BJ (cell line): Measurements from ENCODE around the gene LRRIQ1. TPM values are rescaled to one million over a fixed set of nuclear protein-coding genes. Genes with fewer than 3 reads are reported as not detected.

ENCODE experiments used
- CTCF ChIA-PET: fragments of 350-600 bp; formaldehyde crosslinking; extraction: SDS; loops from one replicate; lab custom pipeline; 2021; ENCODE audit warnings: antibody characterized with exemption, inconsistent platforms; lab: Yijun Ruan, JAX
- POLR2A ChIA-PET: fragments of 300-600 bp; sonication (Branson Sonifier 250); formaldehyde crosslinking; extraction: SDS; loops from one replicate; lab custom pipeline; 2021; ENCODE audit warnings: antibody characterized with exemption; lab: Charles Lee
- DNase-seq: peaks from one replicate; pipeline ENCODE4 v3.0.0-alpha.2; 2011; ENCODE audit warnings: low read depth
- H3K27me3 ChIP-seq: 2 replicates; pipeline ENCODE4 v1.6.0; 2011; ENCODE audit warnings: low read length; ENCODE audit not compliant: control insufficient read depth, insufficient read depth
- H3K36me3 ChIP-seq: 2 replicates; pipeline ENCODE4 v1.5.1; 2011; ENCODE audit warnings: low read length; ENCODE audit not compliant: control insufficient read depth, insufficient read depth
- H3K4me3 ChIP-seq: 2 replicates; pipeline ENCODE4 v1.5.1; 2011; ENCODE audit warnings: low read depth, mild to moderate bottlenecking, control low read depth, low read length
- polyA minus RNA-seq: library from RNA; depleted of rRNA, polyadenylated mRNA; stranded (reverse); fragments of >200 nt; gene quantifications from 2 replicates; pipeline ENCODE4 v1.2.3, GENCODE V29; 2011; rRNA and poly(A)+ RNA removed
- polyA plus RNA-seq: library from polyadenylated mRNA; depleted of rRNA; stranded (reverse); fragments of >200 nt; gene quantifications from 2 replicates; pipeline ENCODE4 v1.2.3, GENCODE V29; 2011; rRNA removed
- TF ChIP-seq, protein P1 (sequence below): IDR thresholded peaks from 2 replicates; pipeline ENCODE4 v1.5.1; 2011; ENCODE audit warnings: low read depth, mild to moderate bottlenecking, control low read depth, inconsistent platforms, low read length, moderate library complexity; ENCODE audit not compliant: insufficient read depth

The LRRIQ1 gene, protein sequence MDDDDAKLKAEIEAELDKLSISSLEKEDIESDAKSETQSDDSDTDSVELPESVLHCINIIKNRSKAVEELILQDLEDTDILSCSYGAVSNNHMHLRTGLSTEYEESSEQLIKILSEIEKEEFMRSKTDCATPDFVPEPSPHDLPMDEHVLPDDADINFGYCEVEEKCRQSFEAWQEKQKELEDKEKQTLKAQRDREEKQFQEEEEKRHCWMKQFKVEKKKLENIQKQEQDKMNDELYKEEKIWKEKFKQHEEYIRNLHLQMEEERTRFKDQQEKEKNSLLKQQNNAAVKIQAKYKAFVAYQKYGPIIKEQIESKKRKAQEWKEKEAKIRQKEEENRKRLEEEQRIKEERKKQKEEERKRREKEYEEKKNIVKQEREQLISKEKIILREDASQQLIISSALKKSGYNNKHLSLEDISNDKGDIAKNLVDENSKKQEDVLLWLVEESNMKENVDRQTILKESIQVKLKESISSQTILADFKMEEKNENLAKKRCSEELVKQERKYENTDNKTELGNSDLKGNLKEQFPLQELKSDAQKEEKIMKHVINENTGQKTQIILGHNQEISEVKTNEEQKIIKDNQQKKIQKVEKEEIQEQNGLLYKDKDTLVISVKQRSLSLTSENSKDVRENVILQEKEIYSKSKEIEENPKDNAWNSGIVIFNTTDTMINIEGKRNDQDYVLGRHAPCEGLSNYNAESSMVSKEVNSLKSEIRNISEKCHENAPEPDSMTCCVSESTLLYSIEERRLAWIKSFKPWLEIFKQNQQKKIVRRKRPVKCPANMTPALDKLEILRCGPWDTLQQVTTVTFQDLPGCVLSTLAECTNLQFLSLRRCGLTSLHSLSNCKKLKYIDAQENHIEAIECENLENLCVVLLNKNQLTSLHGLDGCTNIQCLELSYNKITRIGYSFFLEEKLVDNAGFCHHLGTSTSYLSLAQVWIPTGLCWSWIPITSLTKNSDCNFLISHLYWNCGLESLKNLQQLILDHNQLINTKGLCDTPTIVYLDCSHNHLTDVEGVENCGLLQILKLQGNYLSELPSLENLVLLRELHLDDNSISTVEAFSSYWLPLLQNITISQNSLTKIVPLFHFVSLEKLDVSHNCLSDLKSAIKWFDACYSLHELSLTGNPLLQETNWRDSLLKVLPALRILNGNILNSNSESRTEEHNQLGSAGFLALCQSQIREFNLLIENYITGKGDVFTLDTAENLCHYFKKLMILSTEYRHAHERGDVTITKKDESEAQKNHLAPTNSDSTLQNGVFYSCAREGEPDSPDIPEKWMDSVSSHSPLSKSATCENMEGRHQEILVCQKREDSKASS (N-terminal part only)
- 0.02 TPM in 1 of 2 replicates, not detected in the other for polyA plus RNA-seq
- 0.05 TPM in 1 of 2 replicates, not detected in the other for polyA minus RNA-seq

DNA sequence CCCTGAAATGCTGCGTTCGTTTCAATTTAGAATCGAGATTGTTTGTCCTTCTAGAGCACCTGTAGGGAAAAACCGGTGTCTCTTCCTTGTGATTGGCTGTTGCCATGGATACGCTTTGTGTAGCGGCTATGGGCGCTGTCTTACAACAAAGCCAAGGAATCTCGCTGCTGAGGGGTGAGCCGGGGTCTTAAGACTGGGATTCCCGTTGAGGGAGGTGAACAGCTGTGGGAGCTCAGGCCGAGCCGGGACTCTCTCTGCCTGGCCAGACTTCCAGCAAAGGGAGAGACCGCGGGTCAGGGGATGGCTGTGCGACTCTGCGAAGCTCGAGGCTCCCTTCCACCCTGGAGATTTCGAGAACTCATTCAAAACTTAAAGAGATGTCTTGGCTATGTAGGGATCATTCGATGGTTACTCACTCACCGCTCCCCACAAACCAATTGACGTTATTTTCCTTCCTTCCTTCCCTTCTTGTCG lies at the start of gene LRRIQ1, which contains the start of gene TSPAN19:
LRRIQ1 (plus strand) TSS at position 118 of the 474 bp plus-strand sequence. CDS start 1,826 bp downstream, outside the sequence.
TSPAN19 (minus strand) TSS at position 44 of the 474 bp plus-strand sequence. CDS start 6,331 bp downstream, outside the sequence.
- ChIA-PET CTCF (interaction anchor here (0.9 to 1.6 kb wide), 3 partner anchors 21 to 162 kb away, joined by 3 to 6 read pairs (median 4); no protein-coding TSS in a partner anchor), POLR2A (no interaction called here)
- DNase-seq, result no peak
- TF ChIP-seq, protein P1, sequence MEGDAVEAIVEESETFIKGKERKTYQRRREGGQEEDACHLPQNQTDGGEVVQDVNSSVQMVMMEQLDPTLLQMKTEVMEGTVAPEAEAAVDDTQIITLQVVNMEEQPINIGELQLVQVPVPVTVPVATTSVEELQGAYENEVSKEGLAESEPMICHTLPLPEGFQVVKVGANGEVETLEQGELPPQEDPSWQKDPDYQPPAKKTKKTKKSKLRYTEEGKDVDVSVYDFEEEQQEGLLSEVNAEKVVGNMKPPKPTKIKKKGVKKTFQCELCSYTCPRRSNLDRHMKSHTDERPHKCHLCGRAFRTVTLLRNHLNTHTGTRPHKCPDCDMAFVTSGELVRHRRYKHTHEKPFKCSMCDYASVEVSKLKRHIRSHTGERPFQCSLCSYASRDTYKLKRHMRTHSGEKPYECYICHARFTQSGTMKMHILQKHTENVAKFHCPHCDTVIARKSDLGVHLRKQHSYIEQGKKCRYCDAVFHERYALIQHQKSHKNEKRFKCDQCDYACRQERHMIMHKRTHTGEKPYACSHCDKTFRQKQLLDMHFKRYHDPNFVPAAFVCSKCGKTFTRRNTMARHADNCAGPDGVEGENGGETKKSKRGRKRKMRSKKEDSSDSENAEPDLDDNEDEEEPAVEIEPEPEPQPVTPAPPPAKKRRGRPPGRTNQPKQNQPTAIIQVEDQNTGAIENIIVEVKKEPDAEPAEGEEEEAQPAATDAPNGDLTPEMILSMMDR, result no peak
- Histone ChIP-seq H3K4me3 (peak within 1 kb of the TSS; percentile 64), H3K27me3 (no peaks in the 10 kb centered on the region), H3K36me3 (no peaks in the 10 kb centered on the region)

DNA sequence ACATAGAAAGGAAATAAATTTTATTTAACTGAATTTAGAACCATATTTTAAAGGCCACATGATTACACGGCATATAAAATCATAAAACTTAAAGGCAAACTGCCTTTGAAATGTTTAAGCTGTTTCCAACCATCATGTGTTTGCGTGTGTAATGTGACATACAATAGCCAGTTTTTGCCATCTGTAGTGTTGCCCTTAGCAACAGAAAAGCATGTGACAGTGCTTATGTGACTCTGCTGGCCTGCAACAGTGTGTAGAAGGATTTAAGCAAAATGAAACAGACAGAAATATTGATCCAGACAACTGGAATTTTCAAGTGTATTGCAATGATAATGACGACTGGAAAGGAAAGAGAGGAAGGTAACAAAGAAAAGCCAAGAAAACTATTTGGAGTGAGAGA lies 49.6 kb upstream of the LRRIQ1 start:
- CTCF ChIA-PET, result no interaction called here

DNA sequence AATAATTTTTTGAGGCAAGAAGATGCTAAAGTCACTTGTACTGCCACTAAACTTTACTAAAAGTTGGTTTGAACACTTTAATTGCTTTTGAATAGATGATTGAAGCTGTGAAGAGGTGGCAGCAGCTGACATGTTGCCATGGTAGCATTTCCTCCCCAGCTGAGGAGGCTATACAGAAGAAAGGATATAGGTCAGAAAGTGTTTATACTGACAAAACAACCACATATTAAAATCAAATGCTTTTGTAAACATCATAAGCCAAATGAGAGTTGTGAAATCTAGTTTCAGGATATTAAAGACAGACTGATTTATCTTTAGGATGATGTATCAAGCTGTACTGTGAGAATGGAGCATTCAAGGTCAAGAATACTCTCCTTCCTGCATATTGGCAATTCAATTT lies 41.7 kb upstream of the LRRIQ1 start:
- TF ChIP-seq, protein P1, result no peak
- H3K36me3 ChIP-seq, result no peaks in the 10 kb centered on the region
- no peaks in the 10 kb centered on the region for H3K27me3 ChIP-seq
- CTCF ChIA-PET, result no interaction called here
- DNase-seq, result no peak
- H3K4me3 ChIP-seq, result no peak overlapping the region
- POLR2A ChIA-PET, result no interaction called here

More for the DNA sequence above, 49.6 kb upstream of the LRRIQ1 start:
- TF ChIP-seq, protein P1, result no peak
- POLR2A ChIA-PET, result no interaction called here
- no peaks in the 10 kb centered on the region for H3K27me3 ChIP-seq
- no peak overlapping the region for H3K4me3 ChIP-seq
- no peak for DNase-seq
- H3K36me3 ChIP-seq, result no peaks in the 10 kb centered on the region

DNA sequence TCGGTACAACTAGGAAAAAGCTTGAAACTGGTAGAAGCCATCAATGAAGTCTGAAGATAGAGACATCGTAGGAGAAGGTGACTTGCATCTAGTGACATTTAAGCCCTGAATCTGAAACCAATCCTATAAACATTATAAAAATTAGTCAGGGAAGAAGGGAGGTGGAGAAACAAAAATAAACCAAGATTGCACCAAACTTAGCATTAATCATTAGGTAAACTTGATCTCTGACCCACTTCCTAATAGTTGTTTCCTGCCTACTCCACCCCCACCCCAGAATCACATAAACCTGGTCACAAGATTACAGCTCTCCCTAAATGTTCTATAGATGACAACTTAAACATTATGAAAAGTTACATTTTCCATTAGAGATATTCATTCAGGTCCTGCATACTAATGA lies 40.5 kb upstream of the LRRIQ1 start:
- ChIA-PET CTCF (no interaction called here), POLR2A (no interaction called here)
- no peak overlapping the region for H3K4me3 ChIP-seq
- H3K36me3 ChIP-seq, result no peaks in the 10 kb centered on the region
- no peaks in the 10 kb centered on the region for H3K27me3 ChIP-seq
- DNase-seq, result no peak
- TF ChIP-seq, protein P1, result no peak
